ENCODE data around the gene SMOC2. TPM values are rescaled to one million over a fixed set of nuclear protein-coding genes. Genes with fewer than 3 reads are reported as not detected.

The SMOC2 gene
- total RNA-seq, 4 donors from 2014 or later = 30.5 to 52.4 (median 37.9) TPM

GRCh38 chr6:168562576-168563151 is 121.7 kb downstream of the SMOC2 start:
- no peak for TF ChIP-seq CTCF (IDR thresholded peaks at IDR 0.05; ENCODE audit: low read depth)

GRCh38 chr6:168563656-168564055 is 122.7 kb downstream of the SMOC2 start:
- TF ChIP-seq CTCF (IDR thresholded peaks at IDR 0.05; ENCODE audit: low read depth) = no peak

- TF ChIP-seq CTCF (IDR thresholded peaks at IDR 0.05; ENCODE audit: low read depth) = no peak
Observed at GRCh38 chr6:168565112-168565511, 124.1 kb downstream of the SMOC2 start.

- no peak for TF ChIP-seq CTCF (IDR thresholded peaks at IDR 0.05; ENCODE audit: low read depth)
Observed at GRCh38 chr6:168570211-168570610, 129.2 kb downstream of the SMOC2 start.

- no peak for TF ChIP-seq CTCF (IDR thresholded peaks at IDR 0.05; ENCODE audit: low read depth)
Observed at GRCh38 chr6:168571268-168571667, 130.3 kb downstream of the SMOC2 start.

- TF ChIP-seq CTCF (IDR thresholded peaks at IDR 0.05; ENCODE audit: low read depth) = no peak
Observed at GRCh38 chr6:168574075-168574698, 133.2 kb downstream of the SMOC2 start.

GRCh38 chr6:168574699-168575195 is 133.8 kb downstream of the SMOC2 start:
- TF ChIP-seq CTCF (IDR thresholded peaks at IDR 0.05; ENCODE audit: low read depth) = no peak
